GM18505 (cell line): ENCODE measurements around the gene NPHS1.
"Not testable (repeated sequence)": the region's sequence is repeated elsewhere in the genome, so short reads cannot be mapped to it uniquely, and the experiment has no call there.

Experiments used
- ATAC-seq: cut with Tn5 transposase; IDR thresholded peaks from one replicate; pipeline ENCODE4 v1.9.1; 2021; ENCODE audit not compliant: unreplicated experiment
- POLR2A ChIP-seq: IDR thresholded peaks from 4 replicates; pipeline ENCODE4 v1.6.1; 2011; ENCODE audit warnings: borderline replicate concordance; ENCODE audit not compliant: insufficient read depth, insufficient read length; ENCODE audit errors: extremely low read depth

The NPHS1 gene

GRCh38 chr19:35848919-35849505, 3.3 kb downstream of the NPHS1 start:
- no peak for TF ChIP-seq POLR2A
- no peak for ATAC-seq

- no peak for ATAC-seq
Measured at GRCh38 chr19:35848486-35848885, 3.8 kb downstream of the NPHS1 start.

GRCh38 chr19:35847911-35848310, 4.4 kb downstream of the NPHS1 start:
- ATAC-seq, result no peak
- no peak for TF ChIP-seq POLR2A

More at GRCh38 chr19:35848486-35848885, 3.8 kb downstream of the NPHS1 start:
- no peak for TF ChIP-seq POLR2A

GRCh38 chr19:35846038-35846668, 6.2 kb downstream of the NPHS1 start:
- TF ChIP-seq POLR2A, result no peak
- ATAC-seq, result no peak

- TF ChIP-seq POLR2A, result no peak
- ATAC-seq, result no peak
Measured at GRCh38 chr19:35845215-35846037, 6.9 kb downstream of the NPHS1 start.

- TF ChIP-seq POLR2A, result no peak
Measured at GRCh38 chr19:35844482-35845214, 7.7 kb downstream of the NPHS1 start.

GRCh38 chr19:35843676-35844481, 8.4 kb downstream of the NPHS1 start:
- no peak for TF ChIP-seq POLR2A
- no peak for ATAC-seq

More at GRCh38 chr19:35844482-35845214, 7.7 kb downstream of the NPHS1 start:
- no peak for ATAC-seq

- no peak for ATAC-seq
- no peak for TF ChIP-seq POLR2A
Measured at GRCh38 chr19:35842666-35843272, 9.5 kb downstream of the NPHS1 start.

GRCh38 chr19:35841961-35842595, 10.2 kb downstream of the NPHS1 start:
- no peak for ATAC-seq
- TF ChIP-seq POLR2A, result no peak

GRCh38 chr19:35836096-35836495, 16.2 kb downstream of the NPHS1 start:
- ATAC-seq, result not testable (repeated sequence)

GRCh38 chr19:35833972-35834371, 18.3 kb downstream of the NPHS1 start:
- ATAC-seq, result no peak
- no peak for TF ChIP-seq POLR2A

- no peak for ATAC-seq
- no peak for TF ChIP-seq POLR2A
Measured at GRCh38 chr19:35832054-35832453, 20.2 kb downstream of the NPHS1 start.

- no peak for TF ChIP-seq POLR2A
- ATAC-seq, result no peak
Measured at GRCh38 chr19:35830986-35831385, 21.3 kb downstream of the NPHS1 start.
